T47D (cell line): ENCODE results near the gene DAO.
A peak's percentile ranks its signal among the peaks of the same experiment; 100 is the strongest.
"Not testable (repeated sequence)": the region's sequence is repeated elsewhere in the genome, so short reads cannot be mapped to it uniquely, and the experiment has no call there.

Source experiments
- DNase-seq, 2 experiments: peaks; one replicate each; pipeline versions ENCODE4 v3.0.0 to v3.0.0-alpha.2; 2011 to 2012; ENCODE audit warnings: low read depth in 1 of 2, low spot score in 1 of 2
- JUND ChIP-seq: IDR thresholded peaks from 2 replicates; pipeline ENCODE4 v1.6.1; 2012; ENCODE audit warnings: low read depth
- in situ Hi-C: cut with HindIII; loops from 2 replicates; pipeline ENCODE4 v1.10.0; 2016; ENCODE audit warnings: low sequenced_read_pairs, low pct_unique_long_range_greater_than_20kb

The DAO gene

GRCh38 chr12:108839890-108840230, 40.0 kb upstream of the DAO start:
- DNase-seq = no peak
- no peak for TF ChIP-seq JUND
- in situ Hi-C loops = no loop called here

- no peak for TF ChIP-seq JUND
- in situ Hi-C loops = no loop called here
- no peak for DNase-seq
These were observed 39.1 kb upstream of the DAO start for GRCh38 chr12:108840605-108841332.

- in situ Hi-C loops, DNase-seq: not testable (repeated sequence)
These were observed 38.1 kb upstream of the DAO start for GRCh38 chr12:108841825-108842224.

GRCh38 chr12:108842361-108842760, 37.5 kb upstream of the DAO start:
- in situ Hi-C loops = no loop called here
- no peak for TF ChIP-seq JUND
- no peak for DNase-seq

GRCh38 chr12:108843187-108843586, 36.7 kb upstream of the DAO start:
- in situ Hi-C loops = no loop called here
- DNase-seq = no peak
- no peak for TF ChIP-seq JUND

GRCh38 chr12:108845696-108846095, 34.2 kb upstream of the DAO start:
- in situ Hi-C loops = no loop called here
- DNase-seq = no peak
- no peak for TF ChIP-seq JUND

GRCh38 chr12:108846290-108846701, 33.6 kb upstream of the DAO start:
- DNase-seq = no peak
- in situ Hi-C loops = no loop called here
- TF ChIP-seq JUND = no peak

GRCh38 chr12:108847705-108848104, 32.2 kb upstream of the DAO start:
- in situ Hi-C loops = no loop called here
- DNase-seq = no peak
- TF ChIP-seq JUND = no peak

- DNase-seq = no peak
- no peak for TF ChIP-seq JUND
- in situ Hi-C loops = no loop called here
These were observed 30.2 kb upstream of the DAO start for GRCh38 chr12:108849660-108850059.

GRCh38 chr12:108850854-108851573, 28.9 kb upstream of the DAO start:
- peak in 1 of 2 experiments; percentile 15 for DNase-seq
- no peak for TF ChIP-seq JUND
- in situ Hi-C loops = no loop called here

- no peak for TF ChIP-seq JUND
- in situ Hi-C loops = no loop called here
- DNase-seq = no peak
These were observed 27.1 kb upstream of the DAO start for GRCh38 chr12:108852674-108853309.

- in situ Hi-C loops = no loop called here
- DNase-seq = no peak
- TF ChIP-seq JUND = no peak
These were observed 26.5 kb upstream of the DAO start for GRCh38 chr12:108853426-108853825.

GRCh38 chr12:108853981-108854446, 25.9 kb upstream of the DAO start:
- in situ Hi-C loops = no loop called here
- no peak for TF ChIP-seq JUND
- no peak for DNase-seq
